Measurements from ENCODE around the gene NEIL1.

DNA sequence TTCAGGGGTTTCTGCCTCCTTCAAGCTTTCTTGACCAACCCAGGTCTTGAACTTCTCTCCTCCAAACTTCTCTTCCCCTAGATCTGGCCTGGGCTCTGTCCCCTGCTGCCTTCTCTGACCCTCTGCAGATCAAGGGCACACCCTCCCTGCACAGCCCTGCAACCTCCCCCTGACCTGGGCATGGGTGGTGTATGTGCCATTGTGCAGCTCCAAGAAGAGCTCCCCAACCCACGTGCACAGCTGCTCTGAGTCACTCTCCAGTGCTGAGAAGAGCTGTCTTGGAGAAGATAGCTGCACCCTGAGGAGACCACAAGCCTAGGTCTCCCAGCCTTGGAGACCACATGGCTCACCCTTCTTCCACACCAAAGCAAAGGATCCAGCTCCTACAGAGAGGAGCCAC is 13.6 kb downstream of the NEIL1 start:
- TF ChIP-seq, protein P1, sequence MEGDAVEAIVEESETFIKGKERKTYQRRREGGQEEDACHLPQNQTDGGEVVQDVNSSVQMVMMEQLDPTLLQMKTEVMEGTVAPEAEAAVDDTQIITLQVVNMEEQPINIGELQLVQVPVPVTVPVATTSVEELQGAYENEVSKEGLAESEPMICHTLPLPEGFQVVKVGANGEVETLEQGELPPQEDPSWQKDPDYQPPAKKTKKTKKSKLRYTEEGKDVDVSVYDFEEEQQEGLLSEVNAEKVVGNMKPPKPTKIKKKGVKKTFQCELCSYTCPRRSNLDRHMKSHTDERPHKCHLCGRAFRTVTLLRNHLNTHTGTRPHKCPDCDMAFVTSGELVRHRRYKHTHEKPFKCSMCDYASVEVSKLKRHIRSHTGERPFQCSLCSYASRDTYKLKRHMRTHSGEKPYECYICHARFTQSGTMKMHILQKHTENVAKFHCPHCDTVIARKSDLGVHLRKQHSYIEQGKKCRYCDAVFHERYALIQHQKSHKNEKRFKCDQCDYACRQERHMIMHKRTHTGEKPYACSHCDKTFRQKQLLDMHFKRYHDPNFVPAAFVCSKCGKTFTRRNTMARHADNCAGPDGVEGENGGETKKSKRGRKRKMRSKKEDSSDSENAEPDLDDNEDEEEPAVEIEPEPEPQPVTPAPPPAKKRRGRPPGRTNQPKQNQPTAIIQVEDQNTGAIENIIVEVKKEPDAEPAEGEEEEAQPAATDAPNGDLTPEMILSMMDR (IDR thresholded peaks at IDR 0.05 in 2 of 3, conservative IDR thresholded peaks at IDR 0.05 in 1 of 3; ENCODE audit: borderline replicate concordance in 1 of 3, insufficient read depth in 1 of 3, low read depth in 2 of 3, low read length in 2 of 3): no peak
- no peak for TF ChIP-seq ZFX (IDR thresholded peaks at IDR 0.05)
- no peak for TF ChIP-seq POLR2A (IDR thresholded peaks at IDR 0.05; ENCODE audit: borderline replicate concordance, extremely low read depth, insufficient read depth, insufficient read length)
- TF ChIP-seq, protein P2, sequence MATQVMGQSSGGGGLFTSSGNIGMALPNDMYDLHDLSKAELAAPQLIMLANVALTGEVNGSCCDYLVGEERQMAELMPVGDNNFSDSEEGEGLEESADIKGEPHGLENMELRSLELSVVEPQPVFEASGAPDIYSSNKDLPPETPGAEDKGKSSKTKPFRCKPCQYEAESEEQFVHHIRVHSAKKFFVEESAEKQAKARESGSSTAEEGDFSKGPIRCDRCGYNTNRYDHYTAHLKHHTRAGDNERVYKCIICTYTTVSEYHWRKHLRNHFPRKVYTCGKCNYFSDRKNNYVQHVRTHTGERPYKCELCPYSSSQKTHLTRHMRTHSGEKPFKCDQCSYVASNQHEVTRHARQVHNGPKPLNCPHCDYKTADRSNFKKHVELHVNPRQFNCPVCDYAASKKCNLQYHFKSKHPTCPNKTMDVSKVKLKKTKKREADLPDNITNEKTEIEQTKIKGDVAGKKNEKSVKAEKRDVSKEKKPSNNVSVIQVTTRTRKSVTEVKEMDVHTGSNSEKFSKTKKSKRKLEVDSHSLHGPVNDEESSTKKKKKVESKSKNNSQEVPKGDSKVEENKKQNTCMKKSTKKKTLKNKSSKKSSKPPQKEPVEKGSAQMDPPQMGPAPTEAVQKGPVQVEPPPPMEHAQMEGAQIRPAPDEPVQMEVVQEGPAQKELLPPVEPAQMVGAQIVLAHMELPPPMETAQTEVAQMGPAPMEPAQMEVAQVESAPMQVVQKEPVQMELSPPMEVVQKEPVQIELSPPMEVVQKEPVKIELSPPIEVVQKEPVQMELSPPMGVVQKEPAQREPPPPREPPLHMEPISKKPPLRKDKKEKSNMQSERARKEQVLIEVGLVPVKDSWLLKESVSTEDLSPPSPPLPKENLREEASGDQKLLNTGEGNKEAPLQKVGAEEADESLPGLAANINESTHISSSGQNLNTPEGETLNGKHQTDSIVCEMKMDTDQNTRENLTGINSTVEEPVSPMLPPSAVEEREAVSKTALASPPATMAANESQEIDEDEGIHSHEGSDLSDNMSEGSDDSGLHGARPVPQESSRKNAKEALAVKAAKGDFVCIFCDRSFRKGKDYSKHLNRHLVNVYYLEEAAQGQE (IDR thresholded peaks at IDR 0.05; ENCODE audit: low read depth): no peak
- TF ChIP-seq RAD21 (IDR thresholded peaks at IDR 0.05; ENCODE audit: low read depth): no peak
- TF ChIP-seq, protein P3, sequence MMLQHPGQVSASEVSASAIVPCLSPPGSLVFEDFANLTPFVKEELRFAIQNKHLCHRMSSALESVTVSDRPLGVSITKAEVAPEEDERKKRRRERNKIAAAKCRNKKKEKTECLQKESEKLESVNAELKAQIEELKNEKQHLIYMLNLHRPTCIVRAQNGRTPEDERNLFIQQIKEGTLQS (IDR thresholded peaks at IDR 0.05): no peak
- no peak for TF ChIP-seq EZH2phosphoT487 (IDR thresholded peaks at IDR 0.05; ENCODE audit: borderline replicate concordance)
- no peak for TF ChIP-seq SP1 (IDR thresholded peaks at IDR 0.05; ENCODE audit: low read depth)
